ENCODE results near the gene HACE1.

The HACE1 gene

DNA sequence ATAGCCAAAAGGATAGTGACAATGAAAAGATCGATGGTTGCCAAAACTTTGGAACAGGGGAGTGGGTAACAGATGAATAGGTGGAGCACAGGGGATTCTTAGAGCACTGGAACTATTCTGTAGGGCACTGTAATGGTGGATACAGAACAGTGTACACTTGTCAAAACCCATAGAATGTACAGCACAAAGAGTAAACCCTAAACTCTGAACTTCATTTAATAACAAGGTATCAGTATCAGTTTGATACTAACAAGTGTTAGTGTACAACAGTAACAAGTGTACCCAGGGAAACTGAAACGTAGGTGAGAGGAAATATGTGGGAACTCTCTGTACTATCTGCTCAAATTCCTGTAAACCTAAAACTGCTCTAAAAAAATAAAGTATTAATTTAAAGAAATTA, 179.2 kb downstream of the HACE1 start:
- Histone ChIP-seq H4K20me1 (ENCODE audit: insufficient read depth) (no peaks in the 10 kb centered on the region), H3K4me2 (no peak overlapping the region), H3K79me2 (ENCODE audit: insufficient read depth, low read depth) (no peaks in the 10 kb centered on the region), H3K4me1 (ENCODE audit: low read depth, poor library complexity, severe bottlenecking) (no peaks in the 10 kb centered on the region), H3K4me3 (IDR thresholded peaks at IDR 0.05; ENCODE audit: insufficient read depth, low read depth, low read length) (no peak overlapping the region), H3K27me3 (ENCODE audit: insufficient read depth, low read depth) (no peaks in the 10 kb centered on the region), H2AFZ (ENCODE audit: low read depth) (no peak overlapping the region), H3K36me3 (ENCODE audit: insufficient read depth) (no peaks in the 10 kb centered on the region), H3K27ac (no peak overlapping the region), H3K9ac (no peak overlapping the region)
- TF ChIP-seq, protein P1, sequence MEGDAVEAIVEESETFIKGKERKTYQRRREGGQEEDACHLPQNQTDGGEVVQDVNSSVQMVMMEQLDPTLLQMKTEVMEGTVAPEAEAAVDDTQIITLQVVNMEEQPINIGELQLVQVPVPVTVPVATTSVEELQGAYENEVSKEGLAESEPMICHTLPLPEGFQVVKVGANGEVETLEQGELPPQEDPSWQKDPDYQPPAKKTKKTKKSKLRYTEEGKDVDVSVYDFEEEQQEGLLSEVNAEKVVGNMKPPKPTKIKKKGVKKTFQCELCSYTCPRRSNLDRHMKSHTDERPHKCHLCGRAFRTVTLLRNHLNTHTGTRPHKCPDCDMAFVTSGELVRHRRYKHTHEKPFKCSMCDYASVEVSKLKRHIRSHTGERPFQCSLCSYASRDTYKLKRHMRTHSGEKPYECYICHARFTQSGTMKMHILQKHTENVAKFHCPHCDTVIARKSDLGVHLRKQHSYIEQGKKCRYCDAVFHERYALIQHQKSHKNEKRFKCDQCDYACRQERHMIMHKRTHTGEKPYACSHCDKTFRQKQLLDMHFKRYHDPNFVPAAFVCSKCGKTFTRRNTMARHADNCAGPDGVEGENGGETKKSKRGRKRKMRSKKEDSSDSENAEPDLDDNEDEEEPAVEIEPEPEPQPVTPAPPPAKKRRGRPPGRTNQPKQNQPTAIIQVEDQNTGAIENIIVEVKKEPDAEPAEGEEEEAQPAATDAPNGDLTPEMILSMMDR (conservative IDR thresholded peaks at IDR 0.05; ENCODE audit: low read depth, low read length), result no peak

DNA sequence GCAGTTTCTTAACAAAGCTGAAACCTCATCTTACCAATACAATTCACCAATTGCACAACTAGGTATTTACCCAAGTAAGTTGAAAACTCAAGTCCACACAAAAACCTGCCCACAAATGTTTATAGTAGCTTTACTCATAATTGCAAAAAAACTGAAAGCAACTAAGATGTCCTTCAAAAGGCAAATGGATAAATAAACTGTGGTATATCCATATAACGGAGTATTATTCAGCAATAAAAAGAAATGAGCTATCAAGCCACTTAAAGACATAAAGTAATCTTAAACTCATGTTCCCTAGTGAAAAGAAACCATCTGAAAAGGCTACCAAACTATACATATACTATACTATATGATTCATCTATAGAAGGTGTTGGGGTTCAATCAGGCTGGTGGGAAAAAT, 179.7 kb downstream of the HACE1 start:
- Histone ChIP-seq H3K4me1 (ENCODE audit: low read depth, poor library complexity, severe bottlenecking) (no peaks in the 10 kb centered on the region), H3K27me3 (ENCODE audit: insufficient read depth, low read depth) (no peaks in the 10 kb centered on the region), H3K79me2 (ENCODE audit: insufficient read depth, low read depth) (no peaks in the 10 kb centered on the region), H3K27ac (no peak overlapping the region), H3K4me2 (no peak overlapping the region), H3K4me3 (IDR thresholded peaks at IDR 0.05; ENCODE audit: insufficient read depth, low read depth, low read length) (no peak overlapping the region), H4K20me1 (ENCODE audit: insufficient read depth) (no peaks in the 10 kb centered on the region), H2AFZ (ENCODE audit: low read depth) (no peak overlapping the region), H3K36me3 (ENCODE audit: insufficient read depth) (no peaks in the 10 kb centered on the region), H3K9ac (no peak overlapping the region)
- TF ChIP-seq, protein P1 (conservative IDR thresholded peaks at IDR 0.05; ENCODE audit: low read depth, low read length), result no peak
